ENCODE measurements around the gene PRMT9. TPM values are rescaled to one million over a fixed set of nuclear protein-coding genes. Genes with fewer than 3 reads are reported as not detected.

Gene PRMT9
- total and polyA plus RNA-seq, 2 of the 13 experiments (the other 11 are each of a cell fraction or from before 2014, with no cell fraction given), result 4.0 to 9.7 TPM

DNA sequence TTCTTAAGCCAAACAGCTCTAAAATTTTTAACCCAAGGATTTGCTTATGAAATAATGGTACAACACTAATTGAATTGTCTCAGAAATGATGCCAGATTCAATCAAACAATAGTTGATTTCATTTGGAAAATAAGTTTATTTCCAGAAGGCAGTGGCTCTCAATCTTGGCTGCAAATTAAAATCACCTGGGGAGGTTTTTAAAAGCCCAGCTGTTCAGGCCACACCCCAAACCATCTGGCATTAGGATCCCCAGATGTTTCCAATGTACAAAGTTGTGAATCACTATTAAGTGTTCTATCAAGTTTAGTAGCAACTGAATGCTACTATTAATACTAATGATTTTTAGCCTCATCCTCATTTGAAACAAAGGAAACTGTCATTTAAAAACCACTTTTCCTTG is 44.6 kb downstream of the PRMT9 start:
- H3K27me3 ChIP-seq (ENCODE audit: control insufficient read depth in 1 of 2, insufficient read depth in 2 of 2, low read length in 2 of 2), result no peaks in the 10 kb centered on the region
- H3K4me1 ChIP-seq (ENCODE audit: insufficient read depth, low read length), result no peaks in the 10 kb centered on the region
- no TSS peak for BruUV-seq (replicated peaks)
- CTCF ChIA-PET (ENCODE audit: low intra/inter-chr PET ratio, low total read pairs), result no interaction called here
- H3K9me3 ChIP-seq (ENCODE audit: low read length), result no peaks in the 10 kb centered on the region
- H3K79me2 ChIP-seq (ENCODE audit: insufficient read depth, low read length), result no peaks in the 10 kb centered on the region
- H2AFZ ChIP-seq (ENCODE audit: low read length), result no peak overlapping the region
- no peaks in the 10 kb centered on the region for H4K20me1 ChIP-seq (ENCODE audit: insufficient read depth, low read length)
- no peak overlapping the region for H3K9ac ChIP-seq (ENCODE audit: insufficient read depth, low read depth, low read length)
- peaks cover 2 to 41% of the 10 kb centered on the region in 2 experiments; a peak in 3 of 5 replicates for H3K36me3 ChIP-seq (replicated peaks in 1 of 2; ENCODE audit: control insufficient read depth in 1 of 2, insufficient read depth in 2 of 2, low read length in 2 of 2)
- intact Hi-C loops (cut with micrococcal nuclease; ENCODE audit: unreplicated experiment) (no loop called here), in situ Hi-C loops (cut with HindIII; ENCODE audit: extremely low pct_ligation_motif_present, low pct_unique_long_range_greater_than_20kb) (no loop called here)
- FAIRE-seq (no peak), ATAC-seq (no peak), DNase-seq (ENCODE audit: low spot score) (no peak)
- no peak for TF ChIP-seq ZBTB7B (CRISPR knock-in tag; IDR thresholded peaks at IDR 0.05)
- no peak for TF ChIP-seq MIER3 (CRISPR knock-in tag; IDR thresholded peaks at IDR 0.05; ENCODE audit: borderline replicate concordance)
- TF ChIP-seq ZNF496 (CRISPR knock-in tag; IDR thresholded peaks at IDR 0.05; ENCODE audit: insufficient replicate concordance), result no peak
- no peak for TF ChIP-seq TEAD3 (CRISPR knock-in tag; optimal IDR thresholded peaks at IDR 0.05; ENCODE audit: borderline replicate concordance)
- TF ChIP-seq MBD4 (IDR thresholded peaks at IDR 0.05; ENCODE audit: borderline replicate concordance, low read length), result no peak
- TF ChIP-seq ZNF446 (CRISPR knock-in tag; IDR thresholded peaks at IDR 0.05), result no peak
- TF ChIP-seq NPAS2 (CRISPR knock-in tag; IDR thresholded peaks at IDR 0.05; ENCODE audit: borderline replicate concordance), result no peak
- TF ChIP-seq ZNF546 (CRISPR knock-in tag; conservative IDR thresholded peaks at IDR 0.05), result no peak
- TF ChIP-seq ZZZ3 (CRISPR knock-in tag; IDR thresholded peaks at IDR 0.05; ENCODE audit: borderline replicate concordance), result no peak
- no peak for TF ChIP-seq ZNF776 (CRISPR knock-in tag; IDR thresholded peaks at IDR 0.05)
- TF ChIP-seq, protein P1, sequence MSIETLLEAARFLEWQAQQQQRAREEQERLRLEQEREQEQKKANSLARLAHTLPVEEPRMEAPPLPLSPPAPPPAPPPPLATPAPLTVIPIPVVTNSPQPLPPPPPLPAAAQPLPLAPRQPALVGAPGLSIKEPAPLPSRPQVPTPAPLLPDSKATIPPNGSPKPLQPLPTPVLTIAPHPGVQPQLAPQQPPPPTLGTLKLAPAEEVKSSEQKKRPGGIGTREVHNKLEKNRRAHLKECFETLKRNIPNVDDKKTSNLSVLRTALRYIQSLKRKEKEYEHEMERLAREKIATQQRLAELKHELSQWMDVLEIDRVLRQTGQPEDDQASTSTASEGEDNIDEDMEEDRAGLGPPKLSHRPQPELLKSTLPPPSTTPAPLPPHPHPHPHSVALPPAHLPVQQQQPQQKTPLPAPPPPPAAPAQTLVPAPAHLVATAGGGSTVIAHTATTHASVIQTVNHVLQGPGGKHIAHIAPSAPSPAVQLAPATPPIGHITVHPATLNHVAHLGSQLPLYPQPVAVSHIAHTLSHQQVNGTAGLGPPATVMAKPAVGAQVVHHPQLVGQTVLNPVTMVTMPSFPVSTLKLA (IDR thresholded peaks at IDR 0.05), result no peak
- no peak for TF ChIP-seq FOSL1 (CRISPR knock-in tag; IDR thresholded peaks at IDR 0.05; ENCODE audit: borderline replicate concordance)
- TF ChIP-seq, protein P2, sequence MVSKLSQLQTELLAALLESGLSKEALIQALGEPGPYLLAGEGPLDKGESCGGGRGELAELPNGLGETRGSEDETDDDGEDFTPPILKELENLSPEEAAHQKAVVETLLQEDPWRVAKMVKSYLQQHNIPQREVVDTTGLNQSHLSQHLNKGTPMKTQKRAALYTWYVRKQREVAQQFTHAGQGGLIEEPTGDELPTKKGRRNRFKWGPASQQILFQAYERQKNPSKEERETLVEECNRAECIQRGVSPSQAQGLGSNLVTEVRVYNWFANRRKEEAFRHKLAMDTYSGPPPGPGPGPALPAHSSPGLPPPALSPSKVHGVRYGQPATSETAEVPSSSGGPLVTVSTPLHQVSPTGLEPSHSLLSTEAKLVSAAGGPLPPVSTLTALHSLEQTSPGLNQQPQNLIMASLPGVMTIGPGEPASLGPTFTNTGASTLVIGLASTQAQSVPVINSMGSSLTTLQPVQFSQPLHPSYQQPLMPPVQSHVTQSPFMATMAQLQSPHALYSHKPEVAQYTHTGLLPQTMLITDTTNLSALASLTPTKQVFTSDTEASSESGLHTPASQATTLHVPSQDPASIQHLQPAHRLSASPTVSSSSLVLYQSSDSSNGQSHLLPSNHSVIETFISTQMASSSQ (IDR thresholded peaks at IDR 0.05; ENCODE audit: low read depth), result no peak
- TF ChIP-seq, protein P2 (CRISPR knock-in tag; IDR thresholded peaks at IDR 0.05; ENCODE audit: borderline replicate concordance), result no peak
- TF ChIP-seq, protein P3, sequence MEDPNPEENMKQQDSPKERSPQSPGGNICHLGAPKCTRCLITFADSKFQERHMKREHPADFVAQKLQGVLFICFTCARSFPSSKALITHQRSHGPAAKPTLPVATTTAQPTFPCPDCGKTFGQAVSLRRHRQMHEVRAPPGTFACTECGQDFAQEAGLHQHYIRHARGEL (CRISPR knock-in tag; IDR thresholded peaks at IDR 0.05), result no peak
- no peak for TF ChIP-seq NR2F1 (CRISPR knock-in tag; IDR thresholded peaks at IDR 0.05)
- no peak for TF ChIP-seq ZFP1 (CRISPR knock-in tag; IDR thresholded peaks at IDR 0.05)
- TF ChIP-seq NBN (conservative IDR thresholded peaks at IDR 0.05), result no peak
- no peak for TF ChIP-seq HMG20B (CRISPR knock-in tag; conservative IDR thresholded peaks at IDR 0.05)
- TF ChIP-seq JUNB (CRISPR knock-in tag; IDR thresholded peaks at IDR 0.05; ENCODE audit: borderline replicate concordance), result no peak
- H3K4me2 ChIP-seq (ENCODE audit: low read depth, low read length), result no peak overlapping the region
- POLR2A ChIA-PET, result no interaction called here
- H3K4me3 ChIP-seq (replicated peaks in 1 of 3; ENCODE audit: insufficient read depth in 1 of 3, low read depth in 2 of 3, low read length in 3 of 3), result no peak overlapping the region
- H3K27ac ChIP-seq (ENCODE audit: extremely low read length, insufficient read depth, low read length), result no peak overlapping the region

Data from HepG2 (cell line).